GM06990 (cell line): ENCODE measurements around the gene BANK1.

Experiments
- DNase-seq: peaks from one replicate; pipeline ENCODE4 v3.0.0-alpha.2; 2011; ENCODE audit not compliant: insufficient read length; ENCODE audit errors: extremely low read depth
- H3K27me3 ChIP-seq: replicated peaks from 2 replicates; pipeline ENCODE4 v1.6.0; 2011; ENCODE audit warnings: low read length; ENCODE audit not compliant: control insufficient read depth, insufficient read depth
- H3K36me3 ChIP-seq: 2 replicates; pipeline ENCODE4 v1.5.1; 2011; ENCODE audit warnings: low read length; ENCODE audit not compliant: control insufficient read depth, insufficient read depth
- H3K4me3 ChIP-seq: replicated peaks from 2 replicates; pipeline ENCODE4 v1.5.1; 2011; ENCODE audit warnings: low read depth, mild to moderate bottlenecking, control low read depth, low read length
- TF ChIP-seq, protein P1 (sequence below): IDR thresholded peaks from 2 replicates; pipeline ENCODE4 v1.5.1; 2011; ENCODE audit warnings: low read length, control low read depth, mild to moderate bottlenecking, inconsistent platforms; ENCODE audit not compliant: insufficient read depth, poor library complexity, severe bottlenecking

BANK1 gene

DNA sequence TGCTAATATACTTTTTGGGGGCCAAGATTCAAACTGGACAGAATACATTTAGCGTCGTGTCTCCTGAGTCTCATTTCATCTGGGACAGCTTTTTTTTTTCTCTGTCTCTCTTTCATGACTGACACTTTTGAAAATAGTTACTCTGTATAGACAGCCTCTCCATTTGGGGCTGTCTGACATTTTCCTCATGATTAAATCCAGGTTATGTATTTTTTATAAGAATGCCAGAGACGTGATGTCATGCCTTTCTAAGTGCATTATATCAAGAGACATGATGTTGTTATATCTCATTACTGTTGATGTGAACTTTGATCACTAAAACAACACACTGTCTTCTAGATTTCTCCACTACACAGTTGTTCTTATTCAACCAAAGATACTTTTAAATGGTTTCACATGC is 199.0 kb downstream of the BANK1 start:
- Histone ChIP-seq H3K4me3 (no peak overlapping the region), H3K36me3 (no peaks in the 10 kb centered on the region), H3K27me3 (no peaks in the 10 kb centered on the region)
- TF ChIP-seq, protein P1, sequence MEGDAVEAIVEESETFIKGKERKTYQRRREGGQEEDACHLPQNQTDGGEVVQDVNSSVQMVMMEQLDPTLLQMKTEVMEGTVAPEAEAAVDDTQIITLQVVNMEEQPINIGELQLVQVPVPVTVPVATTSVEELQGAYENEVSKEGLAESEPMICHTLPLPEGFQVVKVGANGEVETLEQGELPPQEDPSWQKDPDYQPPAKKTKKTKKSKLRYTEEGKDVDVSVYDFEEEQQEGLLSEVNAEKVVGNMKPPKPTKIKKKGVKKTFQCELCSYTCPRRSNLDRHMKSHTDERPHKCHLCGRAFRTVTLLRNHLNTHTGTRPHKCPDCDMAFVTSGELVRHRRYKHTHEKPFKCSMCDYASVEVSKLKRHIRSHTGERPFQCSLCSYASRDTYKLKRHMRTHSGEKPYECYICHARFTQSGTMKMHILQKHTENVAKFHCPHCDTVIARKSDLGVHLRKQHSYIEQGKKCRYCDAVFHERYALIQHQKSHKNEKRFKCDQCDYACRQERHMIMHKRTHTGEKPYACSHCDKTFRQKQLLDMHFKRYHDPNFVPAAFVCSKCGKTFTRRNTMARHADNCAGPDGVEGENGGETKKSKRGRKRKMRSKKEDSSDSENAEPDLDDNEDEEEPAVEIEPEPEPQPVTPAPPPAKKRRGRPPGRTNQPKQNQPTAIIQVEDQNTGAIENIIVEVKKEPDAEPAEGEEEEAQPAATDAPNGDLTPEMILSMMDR: no peak
- DNase-seq: no peak

DNA sequence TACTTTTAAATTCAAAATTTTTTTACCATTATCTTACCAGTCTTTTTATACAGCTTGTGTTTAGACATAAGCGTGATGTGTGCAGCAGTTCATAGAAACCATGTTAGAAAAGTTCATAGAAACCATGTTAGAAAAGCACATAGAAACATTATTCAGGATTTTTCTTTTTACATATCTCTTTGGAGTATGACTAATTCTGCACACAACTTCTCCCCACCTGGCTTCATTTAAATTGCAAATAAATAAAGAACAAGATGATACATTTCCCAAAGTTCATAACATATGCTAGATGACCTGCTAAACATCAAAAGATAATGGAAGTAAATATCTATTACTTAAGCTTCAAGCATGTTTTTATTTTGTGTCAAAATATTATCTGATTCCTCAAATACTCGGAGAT is 201.9 kb downstream of the BANK1 start:
- no peak for DNase-seq
- H3K36me3 ChIP-seq: no peaks in the 10 kb centered on the region
- TF ChIP-seq, protein P1: no peak
- H3K27me3 ChIP-seq: no peaks in the 10 kb centered on the region
- H3K4me3 ChIP-seq: no peak overlapping the region

DNA sequence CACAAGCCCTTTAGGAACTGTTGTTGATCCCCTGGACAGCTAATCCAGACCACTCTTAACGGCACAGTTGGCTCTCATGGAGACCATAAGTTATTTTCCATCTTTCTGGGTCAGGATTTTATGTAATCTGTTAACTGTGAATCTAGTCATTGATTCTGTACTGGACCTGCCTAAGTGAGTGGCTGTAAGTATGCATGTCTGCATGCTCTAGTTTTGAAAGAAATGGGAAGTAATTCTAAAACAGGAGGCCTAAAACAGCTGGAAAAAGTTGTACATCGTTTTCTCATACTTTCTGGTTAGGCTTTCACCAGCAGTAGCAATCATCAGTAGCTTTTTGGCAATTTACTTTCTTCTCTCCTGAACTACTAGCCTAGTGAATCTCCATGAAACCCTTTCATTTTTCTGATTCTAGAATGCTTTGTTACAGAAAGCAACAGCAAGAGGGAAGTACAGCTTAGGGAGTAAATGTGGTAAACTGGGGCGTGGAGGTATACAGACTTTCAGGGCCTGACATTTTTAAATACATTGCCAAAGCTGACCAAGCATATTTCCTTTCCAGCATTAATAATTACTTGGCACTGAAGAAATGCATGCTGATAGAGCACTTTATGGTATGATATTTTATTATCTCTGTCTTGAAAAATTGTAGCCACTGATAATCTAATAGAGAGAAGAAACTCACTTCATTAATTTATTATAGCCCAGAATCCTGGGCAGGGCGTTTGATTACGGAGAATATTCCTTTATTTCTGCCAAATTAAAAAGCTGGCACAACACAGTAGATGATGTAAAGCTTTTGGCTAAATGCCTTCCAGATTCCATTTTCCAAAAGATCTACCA is 202.7 kb downstream of the BANK1 start:
- Histone ChIP-seq H3K36me3 (no peaks in the 10 kb centered on the region), H3K27me3 (no peaks in the 10 kb centered on the region), H3K4me3 (no peak overlapping the region)
- TF ChIP-seq, protein P1: no peak
- no peak for DNase-seq

DNA sequence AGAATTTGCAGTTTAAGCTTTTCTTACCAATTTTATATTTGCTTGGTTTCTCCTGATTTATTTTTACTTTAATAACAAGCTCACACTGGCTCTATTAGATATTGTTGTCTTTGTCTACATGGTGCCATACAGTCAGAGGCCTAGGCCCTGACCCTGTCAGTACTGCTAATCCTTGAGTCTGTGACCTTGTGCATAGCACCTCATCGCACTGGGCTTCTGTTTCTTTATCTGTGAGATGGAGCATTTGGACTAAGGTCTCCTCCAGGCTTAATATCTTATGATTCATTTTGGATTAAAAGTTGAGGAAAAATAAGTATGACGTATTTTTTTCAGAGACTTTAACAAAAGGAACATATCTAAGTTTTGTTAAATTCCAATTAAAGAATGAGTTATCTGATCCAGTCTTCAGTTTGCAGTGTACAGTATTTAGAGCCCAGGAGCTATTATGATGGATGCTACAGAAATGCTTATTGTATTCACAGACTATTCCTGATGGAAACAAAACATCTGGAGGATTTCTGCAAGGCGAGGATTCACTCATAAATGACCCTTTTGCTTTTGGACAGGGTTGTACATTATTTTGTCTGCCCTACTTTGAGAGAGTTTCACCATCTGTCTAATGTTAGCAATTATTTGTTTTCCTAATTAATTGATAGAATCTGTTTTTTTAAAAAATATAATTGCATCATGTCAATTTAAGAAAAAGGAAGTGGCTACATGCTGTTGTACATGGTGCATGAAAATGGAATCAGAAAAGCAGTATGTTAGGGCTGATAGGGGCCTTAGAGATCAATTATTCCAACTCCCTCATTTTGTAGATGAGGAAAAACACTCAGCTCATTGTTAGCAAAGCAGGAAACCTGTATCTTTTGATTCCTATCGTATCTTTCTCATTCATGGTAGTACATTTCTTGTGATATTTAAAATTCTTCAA is 203.6 kb downstream of the BANK1 start:
- TF ChIP-seq, protein P1: no peak
- no peaks in the 10 kb centered on the region for H3K36me3 ChIP-seq
- DNase-seq: no peak
- H3K4me3 ChIP-seq: no peak overlapping the region
- H3K27me3 ChIP-seq: no peaks in the 10 kb centered on the region

DNA sequence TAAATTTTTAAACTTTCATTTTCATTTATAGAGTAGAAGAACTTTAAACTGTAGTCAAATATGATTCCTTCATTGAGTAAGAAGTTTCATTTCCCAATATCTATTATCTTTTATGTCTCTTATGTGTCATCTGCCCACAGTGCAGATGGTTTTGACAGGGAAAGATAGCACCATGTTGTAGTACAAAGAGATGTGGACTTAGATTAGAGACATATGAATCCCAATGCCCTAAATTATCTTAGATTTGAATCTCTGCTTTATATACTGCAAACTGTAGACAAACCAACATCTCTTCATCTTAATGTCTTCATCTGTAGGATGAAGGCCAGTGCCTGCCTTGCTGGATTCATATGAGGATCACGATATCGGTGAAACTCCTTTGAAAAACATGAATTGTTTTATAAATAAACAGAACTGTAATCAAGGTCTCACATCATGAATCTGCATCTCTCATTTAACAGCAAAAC is 217.5 kb downstream of the BANK1 start:
- DNase-seq: peak; percentile 42
- Histone ChIP-seq H3K27me3 (no peaks in the 10 kb centered on the region), H3K36me3 (no peaks in the 10 kb centered on the region), H3K4me3 (no peak overlapping the region)
- TF ChIP-seq, protein P1: no peak
